ENCODE data around the gene RHBDF1.

RHBDF1 gene

GRCh38 chr16:75580-76501 lies 3.4 kb upstream of the RHBDF1 start:
- FAIRE-seq (no peak), DNase-seq (ENCODE audit: extremely low spot score, insufficient read length, low read depth) (no peak)

DNA sequence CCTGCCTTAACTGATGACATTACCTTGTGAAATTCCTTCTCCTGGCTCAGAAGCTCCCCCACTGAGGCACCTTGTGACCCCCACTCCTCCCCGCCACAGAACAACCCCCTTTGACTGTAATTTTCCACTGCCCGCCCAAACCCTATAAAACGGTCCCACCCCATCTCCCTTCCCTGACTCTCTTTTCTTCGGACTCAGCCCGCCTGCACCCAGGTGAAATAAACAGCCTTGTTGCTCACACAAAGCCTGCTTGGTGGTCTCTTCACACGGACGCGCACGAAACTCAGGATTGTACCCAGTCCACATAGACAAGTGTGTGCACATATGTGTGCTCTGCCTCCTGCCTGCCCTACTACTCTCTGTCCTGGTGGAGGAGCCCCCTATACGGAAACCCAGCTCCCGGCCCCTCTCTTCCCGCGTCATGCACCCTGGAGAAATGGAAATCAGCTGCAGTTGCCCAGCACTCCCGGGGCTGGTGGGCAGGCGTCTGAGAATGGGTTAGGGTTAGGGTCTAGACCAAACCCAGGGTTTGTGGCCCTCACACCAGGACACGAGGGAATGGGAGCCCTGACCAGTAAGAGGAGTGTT lies 2.4 kb upstream of the RHBDF1 start:
- DNase-seq (ENCODE audit: extremely low spot score, insufficient read length, low read depth) (no peak), FAIRE-seq (no peak)

GRCh38 chr16:74051-74746 lies 1.8 kb upstream of the RHBDF1 start:
- no peak for FAIRE-seq
- DNase-seq (ENCODE audit: extremely low spot score, insufficient read length, low read depth), result no peak

DNA sequence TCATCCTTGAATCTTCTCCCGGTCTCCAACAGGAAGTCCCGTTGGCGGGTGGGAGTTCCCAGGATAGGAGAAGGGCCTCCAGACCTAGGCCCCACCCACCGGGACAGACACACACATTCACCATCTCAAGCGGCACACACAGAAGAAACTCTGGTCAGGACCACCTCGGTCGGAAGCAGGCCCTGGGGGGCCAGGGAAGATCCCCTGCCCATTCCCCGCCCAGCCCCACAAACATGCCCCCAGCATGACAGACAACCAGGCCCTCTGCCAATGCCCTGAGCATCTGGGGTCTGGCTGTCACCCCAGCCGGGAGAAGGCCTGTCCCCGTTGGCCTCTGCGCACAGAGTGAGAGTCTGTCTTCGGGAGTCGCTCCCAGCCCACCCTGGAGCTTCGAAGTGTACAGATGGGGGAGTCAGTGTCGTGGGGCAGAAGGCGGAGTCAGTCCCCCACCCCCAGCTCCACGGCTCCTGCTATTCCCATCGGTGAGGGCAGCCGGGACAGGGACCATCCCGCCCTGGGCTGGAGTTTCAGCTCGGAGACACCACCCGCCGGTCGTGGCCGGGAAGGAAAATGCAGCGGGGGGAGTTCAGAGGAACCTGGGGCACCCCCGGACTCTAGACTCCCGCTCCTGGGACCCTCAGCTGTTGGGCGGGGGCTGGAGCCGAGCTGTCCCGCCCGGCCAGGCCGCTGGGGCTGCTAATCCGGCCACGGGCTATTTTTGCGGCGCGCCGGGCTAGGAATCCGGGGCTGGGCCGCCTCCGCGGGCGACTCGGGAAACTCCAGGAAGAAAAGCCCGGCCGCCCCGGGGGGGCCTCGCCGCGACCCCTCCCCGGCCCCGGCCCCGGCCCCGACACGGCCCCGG lies 660 bp downstream of the RHBDF1 start:
- DNase-seq (ENCODE audit: extremely low spot score, insufficient read length, low read depth) (no peak), FAIRE-seq (no peak)

DNA sequence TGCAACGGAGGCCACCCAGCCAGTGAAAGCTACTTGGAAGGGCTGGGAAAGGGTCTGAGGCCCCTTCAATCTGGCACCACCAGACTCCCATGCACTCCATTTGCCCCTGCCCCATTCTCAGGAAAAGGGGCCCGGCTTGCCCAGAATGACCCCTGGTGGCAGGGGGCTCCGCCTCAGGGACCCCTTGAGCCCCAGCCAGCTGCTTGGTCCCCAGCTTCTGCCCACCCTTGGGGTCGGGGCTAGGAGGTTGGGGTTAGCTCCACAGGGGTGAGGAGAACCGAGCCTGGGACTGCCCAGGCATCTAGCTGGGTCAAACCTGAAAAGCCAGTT lies 1.3 kb downstream of the RHBDF1 start:
- no peak for FAIRE-seq

GRCh38 chr16:69181-69580 lies 3.2 kb downstream of the RHBDF1 start:
- DNase-seq (ENCODE audit: extremely low spot score, insufficient read length, low read depth) (no peak), FAIRE-seq (no peak)

More for the DNA sequence above, 1.3 kb downstream of the RHBDF1 start:
- DNase-seq (ENCODE audit: extremely low spot score, insufficient read length, low read depth), result no peak

GRCh38 chr16:67884-68789 lies 4.3 kb downstream of the RHBDF1 start:
- no peak for FAIRE-seq
- DNase-seq (ENCODE audit: extremely low spot score, insufficient read length, low read depth), result no peak

- FAIRE-seq, result no peak
Observed at GRCh38 chr16:67183-67791, 5.1 kb downstream of the RHBDF1 start.

DNA sequence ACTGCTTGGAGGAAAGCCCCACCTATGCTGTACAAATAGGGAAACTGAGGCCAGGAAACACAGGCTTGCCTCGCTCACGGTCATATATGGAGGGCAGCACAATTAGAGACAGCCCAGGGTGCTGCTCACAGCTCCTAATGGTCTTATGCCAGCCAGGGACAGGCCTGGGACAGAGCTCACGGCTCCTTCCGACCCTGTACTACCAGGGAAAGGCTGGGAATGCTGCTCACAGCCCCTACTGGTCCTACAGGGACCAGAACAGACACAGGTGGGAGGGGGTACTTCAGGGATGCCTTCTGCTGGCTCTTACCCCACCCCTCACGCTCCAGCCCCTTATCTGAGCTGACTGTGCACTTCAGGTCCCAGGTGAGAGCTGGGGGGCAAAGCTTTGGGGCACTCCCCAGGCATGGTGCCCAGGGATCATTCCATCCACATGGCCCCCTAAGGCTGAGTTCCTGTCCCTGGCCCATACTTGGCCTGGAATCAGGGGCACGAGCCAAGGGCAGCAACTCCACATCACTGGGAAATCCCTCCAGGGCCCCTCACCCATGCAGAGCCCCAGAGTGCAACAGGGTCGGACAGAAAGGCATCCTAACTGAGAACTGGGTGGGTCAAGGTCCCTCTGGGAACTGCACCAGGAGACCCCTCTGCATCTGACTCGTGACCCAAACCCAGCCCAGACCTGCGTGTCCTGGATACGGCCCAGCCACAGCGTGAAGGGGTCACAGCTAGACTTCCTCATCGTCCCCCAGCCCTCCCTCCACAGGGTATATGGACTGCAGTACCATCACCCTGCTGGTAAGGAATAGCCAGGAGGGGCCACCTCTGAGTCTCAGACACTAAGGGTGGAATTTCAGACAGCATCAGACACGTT lies 5.9 kb downstream of the RHBDF1 start:
- FAIRE-seq, result no peak
- no peak for DNase-seq (ENCODE audit: extremely low spot score, insufficient read length, low read depth)

More at GRCh38 chr16:67183-67791, 5.1 kb downstream of the RHBDF1 start:
- DNase-seq (ENCODE audit: extremely low spot score, insufficient read length, low read depth), result no peak

DNA sequence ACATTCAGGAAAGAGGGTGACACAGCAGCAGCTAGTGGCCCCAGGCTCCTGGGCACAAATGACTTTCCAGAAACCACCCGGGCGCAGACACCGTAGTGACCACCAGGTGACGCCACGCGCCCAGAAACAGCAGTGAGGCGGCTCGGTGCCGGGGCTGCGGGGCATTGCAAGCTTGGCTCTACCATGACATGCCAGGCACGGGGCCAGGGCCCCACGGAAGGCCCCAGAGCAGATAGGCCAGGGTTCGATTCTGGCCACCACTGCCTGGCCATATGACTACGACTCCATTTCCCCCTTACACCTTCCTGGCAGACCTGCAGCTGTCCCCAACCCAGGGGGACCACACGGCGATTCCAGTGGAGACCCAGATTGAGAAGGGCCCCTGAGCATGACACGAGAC lies 6.7 kb downstream of the RHBDF1 start:
- FAIRE-seq, result peak; percentile 77

DNA sequence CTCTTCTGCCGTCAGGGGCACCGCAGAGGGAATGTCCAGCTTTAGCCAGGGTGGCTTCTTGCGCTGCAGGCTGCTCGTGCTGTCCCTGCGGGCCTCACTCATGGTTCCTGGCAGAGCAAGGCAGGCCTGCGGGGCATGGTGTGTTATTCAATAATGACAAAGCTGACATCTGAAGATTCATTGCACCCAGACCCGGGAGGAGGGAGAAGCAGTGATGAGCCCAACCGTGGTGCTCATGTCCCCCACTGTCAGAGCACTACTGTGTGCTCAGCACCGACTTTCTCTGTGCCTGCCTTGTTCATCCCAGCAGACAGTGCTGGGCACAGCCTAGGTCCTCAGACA lies 7.5 kb downstream of the RHBDF1 start:
- FAIRE-seq, result no peak
- DNase-seq (ENCODE audit: extremely low spot score, insufficient read length, low read depth), result no peak

More for the DNA sequence above, 6.7 kb downstream of the RHBDF1 start:
- peak; percentile 82 for DNase-seq (ENCODE audit: extremely low spot score, insufficient read length, low read depth)

GRCh38 chr16:63998-64913 lies 8.2 kb downstream of the RHBDF1 start:
- DNase-seq (ENCODE audit: extremely low spot score, insufficient read length, low read depth) (no peak), FAIRE-seq (no peak)

DNA sequence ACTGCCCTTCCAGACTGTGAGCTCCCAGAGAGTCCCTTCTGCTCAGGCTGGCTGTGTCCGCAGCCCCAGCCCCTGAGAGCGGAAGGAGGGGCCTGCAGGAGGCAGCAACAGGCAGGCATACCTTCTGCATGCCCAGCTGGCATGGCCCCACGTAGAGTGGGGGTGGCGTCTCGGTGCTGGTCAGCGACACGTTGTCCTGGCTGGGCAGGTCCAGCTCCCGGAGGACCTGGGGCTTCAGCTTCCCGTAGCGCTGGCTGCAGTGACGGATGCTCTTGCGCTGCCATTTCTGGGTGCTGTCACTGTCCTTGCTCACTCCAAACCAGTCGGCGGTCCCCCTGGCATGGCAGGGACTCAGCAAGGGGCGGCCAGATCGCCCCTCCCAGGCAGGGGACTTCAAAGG lies 9.0 kb downstream of the RHBDF1 start:
- DNase-seq (ENCODE audit: extremely low spot score, insufficient read length, low read depth) (no peak), FAIRE-seq (no peak)

- DNase-seq (ENCODE audit: extremely low spot score, insufficient read length, low read depth) (no peak), FAIRE-seq (no peak)
Observed at GRCh38 chr16:62968-63391, 9.5 kb downstream of the RHBDF1 start.

DNA sequence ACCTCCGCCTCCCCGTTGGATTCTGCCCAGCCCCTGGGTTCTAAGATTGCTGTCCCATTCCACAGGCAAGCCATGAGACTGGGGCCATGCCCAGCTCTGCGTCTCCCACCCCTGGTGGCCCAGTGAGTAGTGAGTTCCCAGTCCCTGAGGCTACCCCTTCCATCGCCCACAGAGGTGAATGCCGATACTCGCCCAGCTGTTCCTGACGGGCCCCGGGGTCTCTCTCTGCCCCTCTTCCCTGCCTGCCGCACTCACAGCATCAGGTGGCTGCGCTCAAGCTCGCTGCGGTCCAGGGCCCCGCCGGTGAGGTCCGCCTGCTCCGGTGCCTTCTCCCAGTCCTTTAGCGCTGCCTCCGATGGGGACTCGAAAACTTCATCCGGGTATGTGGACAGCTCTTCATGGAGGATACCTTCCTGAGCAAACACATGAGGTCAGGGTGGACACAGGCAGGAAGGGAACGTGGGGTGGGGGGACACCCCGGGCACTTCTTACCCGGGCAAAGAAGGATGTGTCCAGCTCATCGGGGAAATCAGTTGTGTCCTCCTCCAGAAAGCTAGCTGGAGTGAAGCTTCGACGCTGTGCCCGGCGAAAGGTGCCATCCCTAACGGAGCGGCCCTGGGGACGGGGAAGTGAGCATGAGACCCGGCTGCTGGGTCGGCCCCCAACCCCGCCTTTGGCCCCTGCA lies 10.0 kb downstream of the RHBDF1 start:
- no peak for DNase-seq (ENCODE audit: extremely low spot score, insufficient read length, low read depth)
- no peak for FAIRE-seq

DNA sequence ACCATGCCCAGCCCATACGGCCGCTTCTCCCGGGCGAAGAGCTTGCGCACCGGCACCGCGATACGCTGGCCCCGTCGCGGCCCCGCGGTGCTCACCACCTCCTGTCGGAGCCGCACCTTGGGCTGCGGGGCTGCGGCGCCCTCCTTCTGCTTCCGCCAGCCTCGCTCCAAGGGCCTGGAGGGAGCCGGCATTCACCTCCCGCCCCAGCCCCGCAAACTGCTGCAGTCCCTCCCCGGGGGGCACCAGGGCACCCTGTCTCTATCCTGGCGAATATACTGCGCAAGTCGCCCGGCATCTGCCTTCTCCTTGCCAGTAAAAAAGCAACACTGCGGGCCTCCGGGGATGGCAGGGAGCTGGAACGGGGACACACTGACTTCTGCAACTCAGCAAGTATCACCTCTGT lies 10.6 kb downstream of the RHBDF1 start:
- DNase-seq (ENCODE audit: extremely low spot score, insufficient read length, low read depth) (no peak), FAIRE-seq (no peak)
